SKM-1 treated with dmso at 0.1 percent for 144 hours (cell line): ENCODE data around the gene LHFPL2.

Experiments used
- DNase-seq: peaks from one replicate; lab custom pipeline; 2025; ENCODE audit not compliant: unreplicated experiment; lab: John Stamatoyannopoulos, UW

LHFPL2 gene

DNA sequence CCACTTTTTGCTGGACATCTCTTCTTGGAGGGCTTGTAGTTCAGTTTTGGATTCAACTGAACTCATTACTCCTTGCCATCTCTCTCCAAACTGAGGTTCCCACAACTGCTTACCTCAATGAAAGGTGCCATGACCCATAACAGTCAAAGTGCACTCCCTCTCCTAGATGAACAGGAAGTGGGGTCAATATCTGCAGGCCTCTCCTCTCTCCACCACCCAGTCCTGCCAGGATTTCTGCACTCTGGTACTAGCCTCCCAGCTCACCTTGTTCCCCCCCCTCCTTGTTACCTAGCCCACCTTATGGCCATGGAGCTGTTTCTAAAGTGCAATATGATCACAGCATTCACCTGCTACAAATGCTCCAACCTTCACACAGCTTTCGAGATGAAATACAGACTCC, 5.9 kb downstream of the LHFPL2 start:
- no peak for DNase-seq

DNA sequence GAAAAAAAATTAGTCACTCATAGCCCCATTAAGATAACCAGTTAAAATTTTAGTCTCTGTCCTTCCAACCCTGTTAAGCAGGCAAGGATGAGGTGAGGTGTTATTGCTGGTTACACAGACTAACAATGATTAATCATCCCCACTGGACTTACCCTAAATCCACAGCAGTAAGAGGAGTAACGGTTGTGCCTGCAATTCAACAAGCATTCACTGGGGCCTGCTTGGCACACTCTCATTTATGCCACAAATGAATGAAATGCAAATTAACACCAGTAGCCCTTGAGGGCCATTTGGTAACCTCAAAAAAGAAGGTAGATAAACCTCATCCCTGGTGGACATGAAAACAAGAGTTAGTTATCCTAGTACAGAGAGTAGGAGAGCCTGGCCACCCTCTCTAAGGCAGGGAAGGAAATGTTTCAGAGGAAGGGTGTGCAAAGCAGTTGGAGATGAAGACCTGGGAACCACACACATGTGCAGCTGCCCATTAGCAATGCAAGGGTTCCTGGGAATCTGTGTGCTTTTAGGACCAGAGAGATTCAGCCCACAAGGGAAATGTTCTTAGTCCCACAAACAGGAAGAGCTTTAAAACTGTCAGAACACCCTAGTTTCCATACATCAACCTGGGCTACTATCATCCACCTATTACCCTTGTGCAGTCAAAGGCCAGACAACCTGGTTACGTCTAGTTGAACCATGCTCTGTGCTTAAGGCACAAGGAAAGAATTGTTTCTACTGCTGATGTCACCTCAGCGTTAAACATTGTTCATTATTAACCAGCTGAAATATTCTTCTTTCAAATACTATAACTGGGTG, 7.7 kb downstream of the LHFPL2 start:
- no peak for DNase-seq

DNA sequence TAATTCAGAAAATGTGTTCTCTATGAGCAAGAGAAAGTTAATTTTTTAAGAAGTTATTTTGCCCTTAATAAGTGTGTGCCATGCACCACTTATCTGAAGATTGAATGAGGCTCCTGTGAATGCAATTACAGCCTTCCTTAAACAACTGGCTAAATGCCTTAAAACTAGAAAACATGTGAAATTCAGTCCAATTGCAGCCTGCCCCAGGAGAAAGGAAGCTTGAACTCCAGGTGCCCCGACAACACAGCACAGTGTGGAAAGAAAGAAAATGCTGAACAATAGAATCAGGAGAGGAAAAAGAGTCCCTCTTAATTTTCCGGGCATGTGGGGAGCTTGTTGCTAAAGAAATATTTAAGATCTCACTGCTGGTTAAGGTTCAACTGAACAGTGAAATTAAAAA, 8.8 kb downstream of the LHFPL2 start:
- no peak for DNase-seq

DNA sequence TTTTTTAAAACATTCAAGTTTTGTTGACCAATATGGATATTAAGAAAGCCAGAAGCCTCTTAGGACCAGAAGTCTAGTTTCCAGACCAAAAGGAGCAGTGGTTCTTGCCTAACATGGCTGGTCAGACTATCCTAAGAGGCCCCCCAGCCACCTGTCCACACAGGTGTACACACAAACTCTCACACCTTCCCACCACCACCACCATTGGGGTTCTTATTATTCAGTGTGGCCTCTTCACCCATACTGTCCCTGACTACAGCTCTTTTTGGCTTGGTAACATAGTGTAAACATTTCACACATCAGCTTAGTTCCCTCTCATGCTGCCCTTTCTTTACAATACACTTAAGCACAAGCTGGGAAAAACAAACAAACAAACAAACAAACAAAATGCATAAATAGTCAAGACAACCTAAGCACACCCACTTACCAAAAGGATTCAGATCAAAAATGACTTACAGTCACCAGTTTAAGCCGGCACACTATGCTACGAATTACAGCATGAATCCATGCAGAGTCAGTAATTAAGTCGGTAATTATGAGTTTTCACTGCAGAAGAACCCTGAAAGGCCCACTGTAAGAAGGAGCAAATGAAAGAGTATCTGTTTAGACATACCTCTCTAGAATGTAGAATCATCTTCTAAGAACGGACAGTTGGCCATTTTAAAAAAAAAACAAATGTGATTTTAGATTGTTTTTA, 9.5 kb downstream of the LHFPL2 start:
- DNase-seq: no peak

DNA sequence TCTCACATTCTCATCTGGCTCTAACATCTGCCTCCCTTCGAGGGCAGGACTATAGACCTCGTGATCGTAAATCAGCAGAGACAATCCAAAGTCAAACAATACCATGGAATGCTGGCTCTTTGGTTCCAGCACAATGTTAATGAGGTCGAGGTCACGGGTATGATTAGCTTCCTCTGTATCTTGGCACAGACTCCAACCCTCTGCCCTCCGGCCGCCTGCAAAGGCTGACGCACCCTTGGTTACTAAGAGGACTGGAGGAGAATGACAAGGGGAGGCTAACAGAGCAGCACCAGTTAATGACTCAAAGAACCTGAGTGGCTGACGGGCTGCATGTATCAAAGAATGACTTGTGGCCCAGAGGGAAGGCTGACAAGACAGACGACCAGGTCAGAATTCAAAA, 10.1 kb downstream of the LHFPL2 start:
- no peak for DNase-seq

DNA sequence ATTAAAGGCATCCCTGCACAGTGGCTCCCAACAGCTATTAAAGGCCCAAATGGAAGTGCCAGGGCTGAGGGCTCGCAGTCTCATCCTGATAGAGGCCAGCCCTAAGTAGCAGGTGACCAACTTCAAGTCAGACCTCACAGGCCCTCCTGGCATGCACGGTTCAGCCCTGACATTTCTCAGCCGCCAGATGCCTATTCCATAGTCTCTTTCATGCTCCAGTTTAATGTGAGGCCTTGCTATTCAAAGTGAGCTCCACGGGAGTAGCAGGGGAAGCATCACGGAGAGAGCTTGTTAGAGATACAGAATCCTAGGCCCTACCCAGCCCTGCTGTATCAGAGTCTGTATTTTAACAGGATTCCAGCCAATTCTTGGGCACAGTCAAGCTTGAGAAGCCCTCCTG, 11.1 kb downstream of the LHFPL2 start:
- DNase-seq: no peak

DNA sequence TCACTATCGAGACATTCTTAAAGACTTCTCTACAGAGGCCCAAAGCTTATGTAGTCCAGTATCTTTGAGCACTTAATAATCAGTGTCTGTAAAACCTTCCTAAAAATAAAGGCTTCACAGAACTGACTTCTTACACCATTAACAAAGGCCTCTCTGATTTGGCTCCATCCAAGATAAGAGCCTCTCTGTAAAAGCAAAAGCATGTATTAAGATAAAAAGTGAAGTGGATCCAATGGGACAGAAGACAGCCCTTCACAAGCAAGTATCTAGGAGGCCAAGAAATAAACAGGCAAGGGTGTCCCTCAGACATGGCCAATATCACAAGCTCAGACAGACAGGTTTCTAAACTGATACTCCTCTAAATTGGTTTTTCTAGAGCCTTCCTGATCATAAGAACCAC, 11.9 kb downstream of the LHFPL2 start:
- DNase-seq: no peak

DNA sequence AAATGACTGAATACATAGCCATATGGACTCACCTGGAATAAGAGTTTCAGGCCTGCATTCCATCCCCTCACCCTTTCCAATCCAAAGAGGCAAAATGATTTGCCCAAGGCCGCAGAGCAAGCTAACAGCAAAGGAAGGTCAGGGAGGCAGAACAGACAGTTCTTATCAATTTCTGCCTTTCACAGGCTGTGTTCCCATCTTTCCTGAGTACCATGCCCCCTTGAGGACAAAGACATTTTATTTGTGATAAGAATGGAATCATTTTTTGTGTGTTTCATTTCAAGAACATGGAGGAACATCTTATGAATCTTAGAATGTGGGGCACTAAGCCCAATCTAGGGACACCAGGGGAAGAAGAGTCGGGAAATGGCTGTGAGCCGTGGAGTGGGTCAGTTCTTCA, 13.9 kb downstream of the LHFPL2 start:
- DNase-seq: no peak

DNA sequence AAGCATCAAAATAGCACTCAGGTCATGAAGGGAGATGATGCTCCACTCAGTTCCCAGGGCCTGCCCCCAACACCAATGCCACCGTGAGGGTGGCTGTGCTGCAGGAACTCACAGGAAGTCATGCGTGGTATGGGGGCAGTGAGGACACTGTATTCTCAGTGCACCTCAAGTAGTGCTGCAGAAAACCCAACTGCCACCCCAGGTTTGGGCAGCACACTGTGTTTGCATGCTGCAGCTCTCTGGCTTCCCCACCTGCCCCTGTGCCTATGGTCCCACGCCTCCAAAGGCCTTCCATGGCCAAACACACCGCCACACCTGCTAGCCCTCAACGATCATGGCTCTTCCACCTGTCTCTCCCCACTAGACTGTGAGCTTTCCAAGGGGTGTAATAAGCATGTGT, 14.3 kb downstream of the LHFPL2 start:
- no peak for DNase-seq

DNA sequence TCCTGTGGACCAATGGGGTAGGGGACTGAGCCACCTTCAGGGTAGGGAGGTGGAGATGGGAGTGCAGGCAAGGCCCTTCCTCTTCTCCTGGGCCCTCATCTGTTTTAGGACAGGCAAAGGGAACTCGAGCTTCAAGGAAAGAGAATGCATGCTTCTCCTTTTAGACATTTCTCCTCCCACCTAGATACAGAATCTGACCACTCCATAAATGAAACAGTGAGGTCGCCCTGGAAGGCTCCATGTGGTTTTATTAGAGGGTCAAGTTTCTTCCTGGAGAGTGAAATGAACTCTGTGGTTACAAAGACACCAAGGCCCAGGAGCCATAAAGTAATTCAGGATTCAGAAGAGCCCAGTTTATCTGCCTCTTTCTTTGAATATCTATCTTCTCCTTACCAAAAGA, 14.9 kb downstream of the LHFPL2 start:
- DNase-seq: no peak

DNA sequence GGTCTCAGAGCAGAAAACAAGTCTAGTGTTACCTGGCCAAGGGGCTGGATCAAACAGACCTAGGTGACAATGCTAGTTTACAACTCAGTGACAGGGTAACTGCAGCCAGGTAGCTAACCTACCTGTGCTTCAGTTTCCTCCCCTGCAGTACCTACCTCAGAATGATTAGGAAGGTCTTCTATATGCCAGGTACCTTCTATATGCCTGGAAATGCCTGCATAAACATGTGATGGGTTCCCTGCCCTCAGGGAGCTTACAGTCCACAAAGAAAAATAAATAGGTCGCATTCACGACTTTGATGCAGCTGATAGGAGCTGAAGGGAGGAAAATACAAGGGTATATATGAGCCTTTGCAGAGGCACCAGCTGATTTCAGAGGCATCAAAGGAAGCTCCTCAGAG, 16.1 kb downstream of the LHFPL2 start:
- DNase-seq: no peak

DNA sequence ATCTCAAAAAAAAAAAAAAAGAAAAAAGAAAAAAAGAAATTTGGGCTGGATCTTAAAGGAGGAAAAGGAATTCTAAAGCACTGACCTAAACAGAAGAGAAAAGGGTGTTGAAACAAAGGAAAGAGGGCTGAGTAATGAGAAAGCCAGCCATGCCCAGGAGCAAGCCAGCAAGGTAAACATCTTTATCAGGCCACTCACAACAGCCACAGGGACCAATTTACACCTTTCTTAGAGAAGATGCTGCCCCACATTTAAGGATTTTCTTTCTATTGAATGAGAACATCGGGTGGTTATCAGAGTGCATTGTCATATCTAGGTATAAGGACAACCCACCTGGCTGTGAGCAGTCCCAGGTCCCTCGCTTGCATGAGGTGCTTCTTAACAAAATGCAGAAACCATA, 16.6 kb downstream of the LHFPL2 start:
- no peak for DNase-seq

DNA sequence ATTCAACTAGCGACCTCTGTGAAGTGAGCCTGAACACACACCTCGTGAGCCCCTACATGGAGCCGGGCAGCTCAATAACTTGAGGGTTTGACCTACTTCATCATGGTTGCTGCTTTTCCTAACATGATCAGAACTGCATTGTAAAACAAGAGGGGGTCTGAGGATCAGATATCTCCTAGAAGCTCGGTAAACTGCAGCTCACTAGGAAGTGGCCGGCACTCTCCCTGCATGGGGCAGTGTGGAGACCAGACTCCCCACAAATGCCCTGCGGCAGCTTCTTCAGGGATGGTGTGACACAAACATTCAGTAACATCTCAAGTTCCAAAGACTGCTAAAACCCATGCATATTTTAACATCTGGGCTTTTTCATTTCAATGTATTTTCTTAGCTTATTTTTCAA, 18.5 kb downstream of the LHFPL2 start:
- DNase-seq: no peak

DNA sequence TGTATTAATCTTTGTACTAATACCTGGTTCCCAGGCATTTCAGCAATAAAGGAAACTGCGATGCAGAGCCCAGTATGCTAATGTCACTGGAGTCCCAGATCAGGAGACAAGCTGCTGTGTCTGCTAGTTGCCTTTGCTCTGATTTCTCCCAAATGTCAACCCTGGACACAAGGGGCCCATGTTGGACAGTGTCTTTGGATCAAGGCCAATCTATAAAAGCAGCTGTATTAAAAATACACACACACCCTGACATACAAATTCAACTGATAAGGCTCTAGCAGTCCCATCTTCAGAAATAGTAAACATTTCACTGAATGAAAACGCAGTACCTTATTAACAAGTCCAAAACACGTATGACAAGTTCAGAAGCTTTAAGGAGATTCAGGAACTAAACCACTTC, 18.9 kb downstream of the LHFPL2 start:
- no peak for DNase-seq

DNA sequence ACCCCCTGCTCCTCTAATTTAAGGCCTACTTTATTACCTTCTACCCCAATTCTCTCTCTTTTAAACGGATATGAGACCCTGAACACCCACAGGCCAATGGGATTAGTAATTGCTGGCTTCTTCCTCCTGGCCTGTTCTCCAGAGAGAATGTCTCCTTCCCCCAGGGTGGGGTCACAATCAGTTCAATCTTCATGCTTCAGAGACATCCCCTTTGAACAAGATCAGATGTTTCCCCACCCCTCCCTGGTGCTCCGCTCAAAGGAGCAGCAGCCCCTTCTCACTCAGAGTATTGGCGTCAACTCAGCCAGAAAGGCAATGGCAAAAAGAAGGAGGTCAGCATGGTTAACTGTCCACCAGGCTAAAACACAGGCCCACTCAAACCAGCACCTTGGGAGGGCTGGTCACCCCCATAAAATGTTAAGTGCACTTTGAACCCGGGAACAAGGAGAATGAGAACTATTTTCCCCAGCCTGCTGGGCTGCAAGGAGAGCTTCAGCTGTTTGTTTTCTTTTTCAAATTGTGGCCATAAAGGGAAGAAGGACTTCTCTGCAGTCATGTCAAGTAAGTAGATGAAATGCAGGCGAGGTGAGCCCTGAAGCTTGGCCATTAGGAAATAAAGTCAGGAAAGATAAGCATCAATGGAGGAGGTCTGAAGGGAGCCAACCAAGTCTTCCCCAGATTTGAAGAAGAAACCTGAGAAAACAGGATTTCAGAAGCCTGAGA, 20.1 kb downstream of the LHFPL2 start:
- no peak for DNase-seq

DNA sequence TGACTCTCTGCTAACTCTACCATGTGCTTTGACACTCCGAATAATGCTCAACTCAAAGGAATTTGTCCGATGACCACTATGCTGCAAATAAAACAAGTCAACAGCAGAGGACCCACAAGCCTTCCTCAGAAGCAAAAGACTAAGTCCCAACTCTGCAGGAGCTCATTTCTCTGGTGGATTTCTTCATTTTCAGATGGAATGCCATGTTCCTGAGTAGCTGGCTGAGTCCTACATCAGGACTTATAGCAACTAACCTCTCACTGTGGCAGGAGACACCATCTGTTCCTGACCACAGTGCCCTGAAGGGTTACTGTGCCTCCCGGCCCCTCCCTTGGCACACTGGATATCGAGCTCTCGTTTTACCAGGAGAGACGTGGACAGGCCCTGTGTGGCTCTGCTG, 20.8 kb downstream of the LHFPL2 start:
- DNase-seq: no peak

DNA sequence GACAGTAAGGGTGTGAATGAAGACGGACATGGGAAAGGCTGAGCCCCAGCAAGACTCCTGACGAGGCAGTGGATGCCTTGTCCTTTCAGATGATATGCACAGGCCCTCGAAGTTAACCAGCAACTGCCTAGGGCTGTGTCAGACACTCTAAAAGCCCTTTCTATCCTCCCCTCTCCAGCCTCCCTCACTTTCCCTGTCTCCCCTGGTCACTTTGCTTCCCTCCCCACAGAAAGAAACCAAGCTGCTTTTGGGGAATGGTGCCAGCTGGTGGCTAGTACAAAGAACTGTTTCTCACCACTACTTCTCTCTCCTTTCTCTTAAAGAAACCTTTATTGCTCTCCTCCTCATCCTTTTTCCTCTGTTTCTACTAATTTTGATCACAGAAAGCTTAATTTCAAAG, 21.4 kb downstream of the LHFPL2 start:
- DNase-seq: peak; percentile 13

DNA sequence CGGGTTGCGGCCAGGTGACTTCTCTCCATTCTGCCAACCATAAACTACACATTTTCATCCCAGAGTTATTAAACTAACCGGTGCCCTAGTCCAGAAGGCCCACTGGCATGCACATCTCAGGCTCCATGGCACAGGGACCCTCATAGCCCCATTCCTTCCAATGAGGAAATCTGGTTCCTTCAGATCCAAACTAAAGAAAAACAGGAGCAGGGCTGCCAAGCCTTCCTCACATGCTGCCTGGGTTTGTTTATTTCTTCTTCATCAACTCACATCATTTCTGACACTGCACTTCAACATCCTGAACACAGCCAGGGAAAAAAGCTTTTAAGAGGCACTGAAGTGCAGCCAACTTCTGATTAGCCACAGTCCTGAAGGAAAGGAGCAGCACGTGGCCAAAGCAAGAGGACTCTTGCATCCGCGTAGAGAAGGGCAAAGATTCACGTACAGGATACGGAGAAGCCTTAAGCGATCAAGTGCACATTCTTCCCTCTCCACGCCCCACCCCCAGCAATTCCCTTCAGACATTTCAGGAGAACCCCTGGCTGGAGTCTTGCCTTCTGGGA, 22.5 kb downstream of the LHFPL2 start:
- DNase-seq: no peak

DNA sequence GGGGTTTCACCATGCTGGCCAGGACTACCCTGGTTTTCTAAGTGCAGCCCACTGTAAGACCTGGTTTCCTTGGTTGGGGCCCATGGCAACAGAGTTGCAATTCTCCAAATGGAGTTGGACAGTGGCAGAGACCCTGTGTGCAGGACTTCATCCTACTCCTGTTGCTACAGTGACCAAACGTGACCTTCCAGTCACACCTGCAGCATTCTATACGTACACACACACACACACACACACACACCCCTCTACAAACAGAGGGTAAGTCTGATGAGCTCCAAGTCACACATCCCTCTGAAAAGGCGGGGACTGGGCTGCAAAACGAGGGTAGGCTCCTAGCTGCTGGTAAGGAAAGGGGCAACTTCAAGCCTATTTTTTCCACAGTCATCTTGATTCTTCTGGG, 23.6 kb downstream of the LHFPL2 start:
- no peak for DNase-seq

DNA sequence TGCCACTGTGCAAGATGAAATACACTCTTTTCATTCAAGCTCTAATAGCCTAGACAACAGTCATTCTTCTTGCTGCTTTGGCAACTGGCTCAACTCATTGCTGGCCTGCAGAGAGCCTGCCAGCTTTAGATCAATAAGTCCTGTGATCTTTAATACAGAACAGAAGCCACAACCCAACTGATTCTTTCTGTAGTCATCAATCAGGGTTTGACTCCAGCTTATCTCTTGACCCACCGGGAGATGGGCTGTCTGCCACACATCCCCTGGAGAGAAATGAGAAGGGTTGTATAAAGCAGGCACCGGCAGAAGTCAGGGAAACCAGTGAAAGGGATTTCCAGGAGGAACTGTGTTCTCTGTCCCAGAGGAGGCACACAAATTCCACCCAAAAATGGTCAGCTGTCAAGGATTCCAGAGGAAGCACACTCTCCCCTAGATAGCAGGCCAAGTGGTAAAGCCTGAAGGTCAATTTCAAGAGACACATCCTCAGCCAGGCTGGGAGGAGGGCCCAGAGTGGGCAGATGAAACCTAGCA, 24.5 kb downstream of the LHFPL2 start:
- DNase-seq: no peak

DNA sequence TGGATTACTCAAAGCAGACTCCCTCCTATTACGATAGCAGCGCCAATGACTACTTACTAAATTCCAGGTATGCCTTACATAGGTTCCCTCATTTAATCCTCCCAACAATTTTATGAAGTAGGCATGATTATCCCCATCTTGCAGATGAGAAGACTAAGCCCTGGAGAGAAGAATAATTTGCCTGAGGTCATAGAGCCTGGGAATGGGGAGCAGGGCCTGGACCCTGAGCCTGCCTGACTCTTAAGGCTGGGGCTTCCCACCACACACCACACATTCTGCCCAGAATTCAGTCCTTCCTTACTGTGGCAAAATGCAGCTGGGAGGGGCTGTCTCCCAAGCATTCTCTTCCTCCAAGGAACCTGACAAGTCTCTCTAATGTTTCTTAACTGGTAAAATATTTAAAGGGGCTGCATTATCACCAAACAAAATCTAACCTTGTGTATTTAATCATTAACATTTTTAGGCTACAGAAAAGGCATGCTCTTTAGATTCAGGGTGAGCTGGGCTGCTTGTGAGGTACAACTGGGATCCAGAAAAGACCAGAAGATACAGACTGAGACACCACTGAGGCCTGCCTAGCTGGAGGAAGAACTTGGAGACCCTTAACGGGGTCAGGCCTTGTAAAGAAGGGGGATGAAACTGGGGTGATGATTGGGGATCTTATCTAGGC, 26.1 kb downstream of the LHFPL2 start:
- DNase-seq: no peak
